Ramos (cell line): ENCODE measurements around the gene HEXD.
"Not testable (repeated sequence)": the region's sequence is repeated elsewhere in the genome, so short reads cannot be mapped to it uniquely, and the experiment has no call there.

Source experiments
- in situ Hi-C: fragments of 300-500 bp; cut with MboI; formaldehyde crosslinking; loops from one replicate; pipeline ENCODE4 v1.14.3; 2022; ENCODE audit warnings: low sequenced_read_pairs; ENCODE audit not compliant: unreplicated experiment

Gene HEXD

GRCh38 chr17:82394278-82394677 lies 23.9 kb upstream of the HEXD start:
- in situ Hi-C loops: no loop called here

- in situ Hi-C loops: no loop called here
These were observed 21.3 kb upstream of the HEXD start for GRCh38 chr17:82396601-82397435.

- in situ Hi-C loops: no loop called here
These were observed 20.5 kb upstream of the HEXD start for GRCh38 chr17:82397449-82398335.

- in situ Hi-C loops: no loop called here
These were observed 19.1 kb upstream of the HEXD start for GRCh38 chr17:82399041-82399441.

GRCh38 chr17:82399601-82400101 lies 18.5 kb upstream of the HEXD start:
- in situ Hi-C loops: no loop called here

- in situ Hi-C loops: no loop called here
These were observed 17.9 kb upstream of the HEXD start for GRCh38 chr17:82400206-82400605.

- in situ Hi-C loops: no loop called here
These were observed 17.3 kb upstream of the HEXD start for GRCh38 chr17:82400830-82401229.

- in situ Hi-C loops: no loop called here
These were observed 15.3 kb upstream of the HEXD start for GRCh38 chr17:82402865-82403264.

- in situ Hi-C loops: no loop called here
These were observed 14.2 kb upstream of the HEXD start for GRCh38 chr17:82403662-82404660.

- in situ Hi-C loops: loop anchor here (5.0 kb wide), 1 partner anchor 48 kb away; the partner anchor contains the start of gene TEX19
These were observed 13.1 kb upstream of the HEXD start for GRCh38 chr17:82405051-82405450.

- in situ Hi-C loops: loop anchor here (5.0 kb wide), 1 partner anchor 49 kb away; the partner anchor contains the start of gene TEX19
These were observed 11.9 kb upstream of the HEXD start for GRCh38 chr17:82406131-82406671.

GRCh38 chr17:82407255-82407654 lies 10.9 kb upstream of the HEXD start:
- in situ Hi-C loops: loop anchor here (5.0 kb wide), 1 partner anchor 50 kb away; the partner anchor contains the start of gene TEX19

GRCh38 chr17:82408288-82408937 lies 9.7 kb upstream of the HEXD start:
- in situ Hi-C loops: loop anchor here (5.0 kb wide), 1 partner anchor 51 kb away; the partner anchor contains the start of gene TEX19

GRCh38 chr17:82408938-82409318 lies 9.2 kb upstream of the HEXD start:
- in situ Hi-C loops: loop anchor here (5.0 kb wide), 1 partner anchor 52 kb away; the partner anchor contains the start of gene TEX19

- in situ Hi-C loops: no loop called here
These were observed 8.0 kb upstream of the HEXD start for GRCh38 chr17:82410014-82410716.

- in situ Hi-C loops: no loop called here
These were observed 6.6 kb upstream of the HEXD start for GRCh38 chr17:82411396-82412053.

- in situ Hi-C loops: not testable (repeated sequence)
These were observed 6.1 kb upstream of the HEXD start for GRCh38 chr17:82412081-82412480.
